Spleen (tissue), 11 donors: ENCODE results near the gene EPB41L4B. TPM values are rescaled to one million over a fixed set of nuclear protein-coding genes. Genes with fewer than 3 reads are reported as not detected.

ENCODE experiments used
- DNase-seq: peaks from one replicate; pipeline ENCODE4 v3.0.0-alpha.2; 2020
- H3K27ac ChIP-seq, 8 donors: fragments of 200-600 bp; sonication (generic) in 7 of 8; 1 replicate in 4 of 8; 2 replicates in 4 of 8; pipeline versions ENCODE4 v1.5.0 to v1.8.0; 2016 to 2021; ENCODE audit warnings: inconsistent platforms in 4 of 8, mild to moderate bottlenecking in 4 of 8, moderate library complexity in 1 of 8
- H3K27me3 ChIP-seq, 7 donors: fragments of 200-600 bp; sonication (generic) in 6 of 7; replicated peaks in 1 of 7; 1 replicate in 4 of 7; 2 replicates in 3 of 7; pipeline versions ENCODE4 v1.5.0 to v1.8.0; 2016 to 2021; ENCODE audit warnings: inconsistent platforms in 3 of 7, mild to moderate bottlenecking in 1 of 7
- H3K36me3 ChIP-seq, 6 donors: fragments of 200-600 bp; sonication (generic) in 5 of 6; 1 replicate in 4 of 6; 2 replicates in 2 of 6; pipeline versions ENCODE4 v1.5.0 to v1.8.0; 2016 to 2021; ENCODE audit warnings: inconsistent platforms in 2 of 6
- H3K4me1 ChIP-seq, 6 donors: fragments of 200-600 bp; sonication (generic) in 5 of 6; 1 replicate in 3 of 6; 2 replicates in 3 of 6; pipeline versions ENCODE4 v1.5.0 to v1.8.0; 2016 to 2021; ENCODE audit warnings: inconsistent platforms in 3 of 6
- H3K4me3 ChIP-seq, 8 donors: fragments of 200-600 bp; sonication (generic) in 7 of 8; 1 replicate in 4 of 8; 2 replicates in 4 of 8; pipeline versions ENCODE4 v1.5.0 to v1.8.0; 2016 to 2021; ENCODE audit warnings: inconsistent platforms in 4 of 8, mild to moderate bottlenecking in 4 of 8, moderate library complexity in 2 of 8
- H3K9me3 ChIP-seq, 8 donors: fragments of 200-600 bp; sonication (generic) in 7 of 8; 1 replicate in 4 of 8; 2 replicates in 4 of 8; pipeline versions ENCODE4 v1.5.0 to v1.8.0; 2016 to 2021; ENCODE audit warnings: inconsistent platforms in 4 of 8
- CTCF ChIP-seq, 11 experiments: fragments of 200-600 bp in 7 of 11; fragments of 450-650 bp in 4 of 11; sonication (generic) in 4 of 11; IDR thresholded peaks in 8 of 11; conservative IDR thresholded peaks in 3 of 11; 1 replicate in 7 of 11; 2 replicates in 4 of 11; pipeline versions ENCODE4 v1.4.0 to v1.8.0; 2016 to 2021; ENCODE audit warnings: antibody characterized with exemption in 11 of 11, inconsistent platforms in 4 of 11, mild to moderate bottlenecking in 1 of 11
- POLR2A ChIP-seq, 3 donors: fragments of 450-650 bp; IDR thresholded peaks; one replicate each; pipeline ENCODE4 v1.5.1; 2017; ENCODE audit warnings: antibody characterized with exemption in 3 of 3, mild to moderate bottlenecking in 1 of 3
- POLR2AphosphoS5 ChIP-seq, 3 donors: sonication (generic); formaldehyde crosslinking; IDR thresholded peaks; one replicate each; pipeline ENCODE4 v1.5.1; 2017; ENCODE audit warnings: antibody characterized with exemption in 3 of 3
- WGBS, 5 donors: extraction: QIAGEN DNeasy Blood & Tissue Kit in 3 of 5; methylation state at CpG; one replicate each; pipeline versions ENCODE4 v1.1.5 to v1.1.7; 2013 to 2018; 5-methylcytosine and 5-hydroxymethylcytosine counted together
- intact Hi-C: fragments of 100-400 bp; cut with DNase I; formaldehyde crosslinking; loops from one replicate; pipeline ENCODE4 v1.15.0; 2023; ENCODE audit warnings: low total_unique reads
- polyA plus RNA-seq, 3 donors: library from polyadenylated mRNA; stranded (reverse); fragments of 200-250 nt; gene quantifications; one replicate each; pipeline ENCODE4 v1.2.1, GENCODE V29; 2013
- total RNA-seq, 7 donors: library from RNA; depleted of rRNA in 3 of 7; stranded (reverse); fragments of >200 nt in 3 of 7; fragmentation: NEBNext Ultra II Directional in 4 of 7; extraction: Animal tissue kit (Norgen Biotek cat#: 25700) in 4 of 7; gene quantifications; one replicate each; pipeline versions ENCODE4 v1.1.0 to v1.2.1, GENCODE V29; 2016 to 2021
- donor health status: healthy with polysubstance abuse.
- donor health status: DM: no; HTN: no; CAD: no; lungs with moderate emphysema.
- donor health status: DM: no; HTN: no; CAD: no.
- donor health status: Bipolar disorder and iron deficiency.
- donor health status: healthy.
- donor health status: DM: no; HTN: no; CAD: no.
- donor health status: DM: yes; HTN: yes; CAD: no.

The EPB41L4B gene
- total and polyA plus RNA-seq, 10 donors: 0.02 to 0.43 (median 0.18) TPM; not detected in 3

DNA sequence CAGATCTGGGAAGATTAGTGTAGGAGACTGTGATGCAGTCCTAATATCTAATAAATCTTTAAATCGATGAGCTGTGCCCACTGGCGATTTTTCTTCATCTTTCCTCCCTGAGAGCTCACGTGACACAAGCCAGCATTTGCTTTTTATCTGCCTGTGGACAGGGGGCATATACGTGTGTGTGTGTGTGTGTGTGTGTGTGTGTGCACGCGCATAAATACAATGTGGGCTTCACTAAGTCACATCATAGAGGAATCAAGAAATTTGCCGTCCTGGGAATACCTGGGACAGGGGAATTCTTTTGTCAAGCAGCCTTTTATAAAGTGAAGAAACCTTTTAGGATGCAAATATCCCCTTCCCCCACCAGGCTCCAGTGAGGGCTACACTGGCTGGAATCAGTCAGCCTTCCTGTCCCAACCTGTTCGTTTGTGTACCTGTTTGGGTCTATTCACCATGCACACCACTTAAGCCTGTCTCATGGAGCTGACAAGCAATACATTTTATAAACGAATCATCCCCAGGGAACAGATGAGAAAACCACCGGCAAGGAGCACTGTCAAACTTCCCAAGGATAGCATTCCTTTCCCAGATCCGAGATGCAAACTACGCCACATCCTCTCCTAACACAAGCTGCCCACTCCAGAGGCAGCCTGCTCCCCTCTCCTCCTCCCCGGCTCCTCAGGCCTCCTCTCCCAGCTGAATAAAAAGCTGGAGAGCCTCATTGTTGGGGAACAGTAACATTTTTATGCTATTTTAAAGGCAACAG, 2.7 kb downstream of the EPB41L4B start:
- H3K27ac ChIP-seq: no peak overlapping the region
- H3K9me3 ChIP-seq: no peaks in the 10 kb centered on the region
- TF ChIP-seq POLR2A (IDR thresholded peaks at IDR 0.05) (no peak), POLR2AphosphoS5 (IDR thresholded peaks at IDR 0.05) (no peak), CTCF (IDR thresholded peaks at IDR 0.05 in 8 of 11, conservative IDR thresholded peaks at IDR 0.05 in 3 of 11) (no peak)
- DNase-seq: no peak
- H3K36me3 ChIP-seq: no peaks in the 10 kb centered on the region
- 21 to 34% (median 23%) methylated on average over 13 of the region's 13 CpGs for WGBS, 5 donors
- H3K4me1 ChIP-seq: peaks cover 4 to 20% (median 15%) of the 10 kb centered on the region in 6 donors
- H3K27me3 ChIP-seq: peaks cover 4 to 94% (median 54%) of the 10 kb centered on the region in 7 donors
- H3K4me3 ChIP-seq: no peak overlapping the region
- intact Hi-C loops: no loop called here

- no peak for DNase-seq
- H3K27me3 ChIP-seq: peaks cover 4 to 89% (median 47%) of the 10 kb centered on the region in 7 donors
Observed at GRCh38 chr9:109317311-109317978, 3.4 kb downstream of the EPB41L4B start.

GRCh38 chr9:109316207-109316640, 4.6 kb downstream of the EPB41L4B start:
- peak overlapping the region in 1 of 8 donors; percentile 53 for H3K27ac ChIP-seq
- no peaks in the 10 kb centered on the region for H3K36me3 ChIP-seq
- 76 to 81% (median 78%) methylated on average over 12 of the region's 12 CpGs for WGBS, 5 donors
- H3K4me3 ChIP-seq: no peak overlapping the region
- TF ChIP-seq POLR2A (IDR thresholded peaks at IDR 0.05) (no peak), POLR2AphosphoS5 (IDR thresholded peaks at IDR 0.05) (no peak), CTCF (IDR thresholded peaks at IDR 0.05 in 8 of 11, conservative IDR thresholded peaks at IDR 0.05 in 3 of 11) (no peak)
- no peak for DNase-seq
- intact Hi-C loops: no loop called here
- peaks cover 4 to 86% (median 35%) of the 10 kb centered on the region in 7 donors for H3K27me3 ChIP-seq
- H3K9me3 ChIP-seq: no peaks in the 10 kb centered on the region
- H3K4me1 ChIP-seq: peaks cover 4 to 18% (median 14%) of the 10 kb centered on the region in 6 donors

More at GRCh38 chr9:109317311-109317978, 3.4 kb downstream of the EPB41L4B start:
- no peak for TF ChIP-seq CTCF (IDR thresholded peaks at IDR 0.05 in 8 of 11, conservative IDR thresholded peaks at IDR 0.05 in 3 of 11)
- TF ChIP-seq POLR2A (IDR thresholded peaks at IDR 0.05): no peak
- no peak for TF ChIP-seq POLR2AphosphoS5 (IDR thresholded peaks at IDR 0.05)
- intact Hi-C loops: no loop called here
- no peak overlapping the region for H3K27ac ChIP-seq
- H3K4me1 ChIP-seq: peaks cover 4 to 20% (median 15%) of the 10 kb centered on the region in 6 donors
- H3K36me3 ChIP-seq: no peaks in the 10 kb centered on the region
- H3K4me3 ChIP-seq: no peak overlapping the region
- WGBS, 5 donors: 74 to 81% (median 76%) methylated on average over 13 of the region's 13 CpGs
- no peaks in the 10 kb centered on the region for H3K9me3 ChIP-seq
